ENCODE data around the gene KPNA5. TPM values are rescaled to one million over a fixed set of nuclear protein-coding genes. Genes with fewer than 3 reads are reported as not detected.

KPNA5 gene
- total RNA-seq, 4 donors from 2014 or later: 9.8 to 16.8 (median 13.4) TPM

GRCh38 chr6:116761779-116762178, 80.8 kb downstream of the KPNA5 start:
- TF ChIP-seq POLR2AphosphoS5 (IDR thresholded peaks at IDR 0.05) (no peak), POLR2A (IDR thresholded peaks at IDR 0.05) (no peak), EP300 (IDR thresholded peaks at IDR 0.05) (no peak), CTCF (IDR thresholded peaks at IDR 0.05) (no peak)
- 60 to 61% methylated on average over 4 of the region's 4 CpGs for WGBS, 2 donors (ENCODE audit: low coverage in 1 of 2)
- Histone ChIP-seq H3K27me3 (peaks cover 22% of the 10 kb centered on the region), H3K4me3 (no peak overlapping the region), H3K9me3 (no peaks in the 10 kb centered on the region), H3K36me3 (no peaks in the 10 kb centered on the region), H3K27ac (no peak overlapping the region), H3K4me1 (peaks cover 0 to 18% (median 0%) of the 10 kb centered on the region in 3 donors)
- no peak for ATAC-seq

DNA sequence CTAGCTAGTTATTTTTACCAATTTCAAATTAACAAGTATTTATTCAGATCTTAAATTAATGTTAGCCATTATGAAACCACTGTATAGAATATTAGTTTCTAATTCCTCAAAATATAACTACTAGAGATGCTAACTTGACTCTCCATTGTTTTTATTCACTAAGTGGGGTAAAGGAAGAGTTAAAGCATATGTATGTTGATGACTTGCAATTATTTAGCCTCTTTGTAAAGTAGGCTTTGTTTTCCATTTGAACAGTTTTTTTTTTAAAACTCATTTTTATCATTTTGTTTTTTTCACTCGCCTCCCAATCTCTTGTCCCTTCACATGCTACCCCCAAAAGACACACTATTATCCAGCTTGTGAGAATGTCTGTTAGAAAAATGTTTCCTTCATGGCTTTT, 81.2 kb downstream of the KPNA5 start:
- no peaks in the 10 kb centered on the region for H3K36me3 ChIP-seq
- H3K27me3 ChIP-seq: peaks cover 22% of the 10 kb centered on the region
- TF ChIP-seq EP300 (IDR thresholded peaks at IDR 0.05) (no peak), POLR2A (IDR thresholded peaks at IDR 0.05) (no peak), CTCF (IDR thresholded peaks at IDR 0.05) (no peak), POLR2AphosphoS5 (IDR thresholded peaks at IDR 0.05) (no peak)
- no peak overlapping the region for H3K27ac ChIP-seq
- 88 to 100% methylated on average over 1 of the region's 1 CpG for WGBS, 2 donors (ENCODE audit: low coverage in 1 of 2)
- peaks cover 0 to 18% (median 0%) of the 10 kb centered on the region in 3 donors for H3K4me1 ChIP-seq
- H3K9me3 ChIP-seq: no peaks in the 10 kb centered on the region
- no peak overlapping the region for H3K4me3 ChIP-seq
- no peak for ATAC-seq

DNA sequence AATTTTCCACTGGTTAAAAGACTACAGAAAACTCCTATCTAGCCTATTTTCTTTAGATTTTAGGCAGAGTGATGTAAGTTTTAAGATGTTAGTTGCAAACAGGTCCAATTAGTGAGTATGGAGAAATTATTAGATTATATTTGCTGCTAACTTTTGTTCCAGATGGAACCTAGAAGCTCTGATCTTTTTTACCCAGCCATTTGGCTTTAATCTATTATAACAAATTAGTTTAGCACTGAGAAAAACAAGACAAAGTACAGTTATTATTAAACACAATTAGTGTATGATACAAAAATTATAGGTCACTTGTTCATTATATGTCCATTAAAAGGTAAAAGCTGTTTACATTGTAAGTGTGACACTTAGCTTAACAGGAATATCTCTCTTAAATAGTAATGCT, 82.0 kb downstream of the KPNA5 start:
- H3K4me1 ChIP-seq: peaks cover 0 to 18% (median 0%) of the 10 kb centered on the region in 3 donors
- no peak for ATAC-seq
- peaks cover 22% of the 10 kb centered on the region for H3K27me3 ChIP-seq
- no peak overlapping the region for H3K27ac ChIP-seq
- no peak overlapping the region for H3K4me3 ChIP-seq
- no peaks in the 10 kb centered on the region for H3K9me3 ChIP-seq
- no peak for TF ChIP-seq EP300 (IDR thresholded peaks at IDR 0.05)
- no peaks in the 10 kb centered on the region for H3K36me3 ChIP-seq

GRCh38 chr6:116763906-116764628, 83.1 kb downstream of the KPNA5 start:
- TF ChIP-seq POLR2AphosphoS5 (IDR thresholded peaks at IDR 0.05) (no peak), CTCF (IDR thresholded peaks at IDR 0.05) (no peak), POLR2A (IDR thresholded peaks at IDR 0.05) (no peak), EP300 (IDR thresholded peaks at IDR 0.05) (no peak)

GRCh38 chr6:116764629-116764960, 83.6 kb downstream of the KPNA5 start:
- Histone ChIP-seq H3K27me3 (peaks cover 22% of the 10 kb centered on the region), H3K27ac (peak overlapping the region in 3 of 4 donors; percentile 50 to 72 (median 66)), H3K9me3 (no peaks in the 10 kb centered on the region), H3K4me3 (peak overlapping the region; percentile 9 to 59), H3K36me3 (no peaks in the 10 kb centered on the region), H3K4me1 (peaks cover 0 to 18% (median 0%) of the 10 kb centered on the region in 3 donors)
- ATAC-seq: peak; percentile 12
- TF ChIP-seq EP300 (IDR thresholded peaks at IDR 0.05) (no peak), POLR2A (IDR thresholded peaks at IDR 0.05) (no peak), POLR2AphosphoS5 (IDR thresholded peaks at IDR 0.05) (no peak), CTCF (IDR thresholded peaks at IDR 0.05) (no peak)
- no CpG with 5 or more reads among the region's 19 CpGs for WGBS, 2 donors (ENCODE audit: low coverage in 1 of 2)

More at GRCh38 chr6:116763906-116764628, 83.1 kb downstream of the KPNA5 start:
- no peak for ATAC-seq
- no peaks in the 10 kb centered on the region for H3K36me3 ChIP-seq
- peaks cover 22% of the 10 kb centered on the region for H3K27me3 ChIP-seq
- H3K4me3 ChIP-seq: peak overlapping the region in 1 of 2 donors; percentile 59
- H3K9me3 ChIP-seq: no peaks in the 10 kb centered on the region
- WGBS, 2 donors (ENCODE audit: low coverage in 1 of 2): 80 to 91% methylated on average over 6 of the region's 11 CpGs
- peaks cover 0 to 18% (median 0%) of the 10 kb centered on the region in 3 donors for H3K4me1 ChIP-seq
- H3K27ac ChIP-seq: peak overlapping the region in 2 of 4 donors; percentile 66 to 72
